ENCODE data around the gene INPP5D. TPM values are rescaled to one million over a fixed set of nuclear protein-coding genes. Genes with fewer than 3 reads are reported as not detected.

INPP5D gene
- total RNA-seq, 1 experiment from 2014 or later: 12.7 TPM

GRCh38 chr2:233193738-233194137 lies 133.6 kb downstream of the INPP5D start:
- no CpG with 5 or more reads among the region's 11 CpGs for WGBS (ENCODE audit: extremely low coverage, insufficient read length, low lambda C conversion rate)
- TF ChIP-seq CTCF (conservative IDR thresholded peaks at IDR 0.05): no peak
- no peak overlapping the region for H3K4ac ChIP-seq (ENCODE audit: low read depth, low read length)
- H3K79me2 ChIP-seq (ENCODE audit: insufficient read depth, low read length): no peaks in the 10 kb centered on the region
- H2BK15ac ChIP-seq (ENCODE audit: low read depth, low read length): no peak overlapping the region
- H2BK120ac ChIP-seq (ENCODE audit: low read depth, low read length, poor library complexity, severe bottlenecking): no peak overlapping the region
- no peak overlapping the region for H3T11ph ChIP-seq (ENCODE audit: low read length)
- no peaks in the 10 kb centered on the region; the same call in 1 of the 2 replicates for H3K27me3 Mint-ChIP-seq (ENCODE audit: low read depth)
- H3K23me2 ChIP-seq (ENCODE audit: insufficient read length, low read depth, low read length, poor library complexity, severe bottlenecking): no peaks in the 10 kb centered on the region
- no peak for DNase-seq
- peaks cover 8 to 10% of the 10 kb centered on the region in 2 experiments for H3K4me1 Mint-ChIP-seq
- no peak overlapping the region for H3K23ac ChIP-seq (ENCODE audit: insufficient read length, low read depth, low read length)
- no peak overlapping the region for H3K14ac ChIP-seq (ENCODE audit: insufficient read depth, low read length)
- H3K9me3 ChIP-seq (ENCODE audit: control insufficient read depth, low read depth, low read length): no peaks in the 10 kb centered on the region
- peaks cover 0 to 23% (median 0%) of the 10 kb centered on the region in 3 experiments; a peak in 2 of 7 replicates for H3K36me3 Mint-ChIP-seq (ENCODE audit: insufficient read depth in 1 of 3, low read depth in 3 of 3)
- no peak overlapping the region for H2BK5ac ChIP-seq (ENCODE audit: insufficient read length, low read length)
- H2BK20ac ChIP-seq (ENCODE audit: low read depth, low read length, poor library complexity, severe bottlenecking): no peak overlapping the region
- no peak overlapping the region for H3K18ac ChIP-seq (ENCODE audit: insufficient read length, low read depth, low read length)
- H4K5ac ChIP-seq (ENCODE audit: insufficient read length, low read depth, low read length): no peak overlapping the region
- H2AFZ ChIP-seq (ENCODE audit: low read length): no peak overlapping the region
- H2BK12ac ChIP-seq (ENCODE audit: insufficient read length, low read depth, low read length): no peak overlapping the region
- no peaks in the 10 kb centered on the region for H3K27me3 ChIP-seq (ENCODE audit: insufficient read depth, low read length)
- no peak overlapping the region for H2AK5ac ChIP-seq (ENCODE audit: insufficient read length, low read length)
- H4K8ac ChIP-seq (replicated peaks; ENCODE audit: insufficient read length, low read depth, low read length): no peak overlapping the region
- H3K27ac ChIP-seq (ENCODE audit: insufficient read length, low read depth, low read length): no peak overlapping the region
- H4K20me1 ChIP-seq (ENCODE audit: control insufficient read depth, insufficient read depth, insufficient read length): no peaks in the 10 kb centered on the region
- H3K79me1 ChIP-seq (ENCODE audit: insufficient read depth, low read depth, low read length, poor library complexity, severe bottlenecking): no peaks in the 10 kb centered on the region
- no peak overlapping the region for H3K9ac ChIP-seq (ENCODE audit: extremely low read depth, insufficient read length, low read length)
- H3K4me1 ChIP-seq (ENCODE audit: insufficient read depth, low read length): no peaks in the 10 kb centered on the region
- H3K9me3 Mint-ChIP-seq: no peaks in the 10 kb centered on the region
- H3K27ac Mint-ChIP-seq: peak overlapping the region in 2 of 3 experiments; percentile 2 to 34; a peak in 1 of 7 replicates
- H3K4me2 ChIP-seq (ENCODE audit: insufficient read depth, insufficient read length, low read length): no peak overlapping the region
- H4K91ac ChIP-seq (ENCODE audit: insufficient read length, low read depth, low read length): no peak overlapping the region
- H3K56ac ChIP-seq (ENCODE audit: insufficient read length, low read depth, low read length): no peak overlapping the region
- no peak overlapping the region for H3K4me3 Mint-ChIP-seq
